ENCODE measurements around the gene PEG3.

Gene PEG3

GRCh38 chr19:56838909-56839651 lies 1.4 kb downstream of the PEG3 start:
- peak; percentile 98 for DNase-seq

DNA sequence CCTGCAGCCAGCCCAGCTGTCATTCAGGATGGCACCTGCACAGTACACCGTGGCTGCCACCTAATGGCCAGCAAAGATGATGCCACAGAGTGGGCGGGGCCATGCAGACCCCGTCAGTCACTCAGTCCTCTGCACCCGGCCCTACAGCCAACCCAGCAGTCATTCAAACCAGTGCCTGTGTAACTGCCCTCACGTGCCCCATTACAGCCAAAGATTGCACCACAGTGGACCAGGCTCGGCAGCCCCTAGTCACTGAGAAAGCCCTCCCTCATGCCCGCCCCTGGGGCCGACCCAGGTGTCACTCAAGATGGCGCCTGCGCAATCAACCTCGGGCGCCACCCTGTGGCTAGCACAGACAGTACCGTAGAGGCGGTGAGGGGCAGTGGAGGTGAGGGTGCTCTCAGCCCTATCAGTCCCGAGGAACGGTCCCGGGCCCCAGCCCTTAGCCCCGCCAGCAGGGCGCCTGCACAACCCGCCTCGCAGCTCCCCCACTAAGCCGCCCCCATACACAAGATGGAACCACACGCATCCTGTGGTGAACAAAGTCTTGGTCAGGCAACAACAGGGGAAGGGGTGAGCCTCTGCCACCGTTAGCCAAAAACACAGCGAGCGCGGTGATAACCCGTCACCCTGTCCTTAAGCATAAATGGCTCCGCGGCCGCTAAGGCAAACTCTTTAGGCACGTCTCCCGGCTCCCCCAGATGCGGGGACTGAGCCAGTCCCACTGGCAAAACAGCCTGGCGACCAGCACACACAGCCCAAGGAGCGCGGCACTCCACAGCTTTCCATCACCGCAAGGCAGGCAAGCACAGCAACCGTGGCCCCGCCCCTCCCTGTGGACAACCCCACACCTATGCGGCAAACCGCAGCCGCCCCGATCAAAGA lies 2.3 kb downstream of the PEG3 start:
- DNase-seq: peak; percentile 79

- DNase-seq: peak; percentile 88
These were observed 3.0 kb downstream of the PEG3 start for GRCh38 chr19:56837492-56838023.

GRCh38 chr19:56837004-56837403 lies 3.5 kb downstream of the PEG3 start:
- peak; percentile 48 for DNase-seq

DNA sequence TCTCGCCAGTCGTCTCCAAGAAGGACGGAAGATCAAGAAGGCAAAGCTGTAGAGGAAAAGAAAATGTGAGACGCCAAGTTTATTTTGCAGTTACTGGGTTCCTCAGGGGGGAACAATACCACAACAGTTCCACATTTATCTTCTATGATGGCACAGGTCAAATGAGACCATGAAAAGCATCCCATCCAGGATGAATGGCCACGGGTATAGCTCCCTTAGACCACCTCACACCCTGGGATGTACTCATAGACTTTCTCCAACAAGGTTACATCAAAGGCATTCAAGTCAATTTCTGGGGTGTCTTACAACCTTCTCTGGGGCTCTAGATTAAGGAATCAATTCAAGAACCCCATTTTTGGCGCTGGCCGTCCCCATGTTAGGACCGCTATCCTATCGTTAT lies 4.5 kb downstream of the PEG3 start:
- no peak for DNase-seq

DNA sequence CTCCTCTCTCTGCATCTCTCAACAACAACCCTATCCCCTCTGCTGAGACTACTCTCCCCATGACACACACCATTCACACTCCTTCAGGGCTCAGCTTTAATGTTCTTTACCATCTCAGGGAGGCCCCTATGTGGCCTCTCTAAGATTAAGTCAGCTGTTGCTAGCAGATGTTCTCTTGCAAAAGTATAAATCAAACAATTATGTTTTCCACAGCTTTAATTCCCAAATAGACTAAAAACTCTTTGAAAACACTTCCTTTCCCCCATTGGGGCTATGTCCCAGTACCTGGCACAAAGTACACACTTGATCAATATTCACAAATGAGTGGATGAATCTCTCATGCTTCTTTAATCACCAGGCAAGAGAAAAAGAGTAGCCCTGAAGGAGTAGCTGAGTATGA lies 5.1 kb downstream of the PEG3 start:
- DNase-seq: no peak

- no peak for DNase-seq
These were observed 5.8 kb downstream of the PEG3 start for GRCh38 chr19:56834564-56835375.

DNA sequence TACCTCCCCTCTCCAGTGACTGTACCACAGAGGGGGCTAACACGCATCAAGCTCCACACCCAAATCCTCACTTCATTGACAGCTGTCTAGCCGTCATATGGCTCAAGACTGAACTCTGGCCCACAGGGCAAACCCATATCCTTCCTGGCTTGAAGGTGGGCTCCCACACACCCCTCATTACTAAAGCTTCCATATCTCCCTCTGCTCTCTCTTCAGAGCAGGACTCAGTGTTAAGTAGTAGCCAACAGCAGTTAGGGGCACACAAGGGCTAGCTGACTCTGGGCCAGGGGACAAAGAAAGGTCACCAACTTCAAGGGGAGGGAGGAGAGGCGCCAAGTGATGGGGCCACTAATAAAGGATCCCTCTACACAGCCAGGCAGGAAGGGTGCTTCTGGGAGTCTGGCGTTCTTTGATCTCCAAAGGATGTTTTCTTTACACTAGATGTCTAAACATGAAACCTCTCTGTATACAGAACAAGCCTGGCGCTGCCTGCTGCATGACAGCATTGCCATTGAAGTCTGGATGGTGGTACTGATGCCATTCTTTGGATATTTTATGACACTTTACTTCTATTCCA lies 8.1 kb downstream of the PEG3 start:
- no peak for DNase-seq

- DNase-seq: no peak
These were observed 9.3 kb downstream of the PEG3 start for GRCh38 chr19:56831255-56831654.

DNA sequence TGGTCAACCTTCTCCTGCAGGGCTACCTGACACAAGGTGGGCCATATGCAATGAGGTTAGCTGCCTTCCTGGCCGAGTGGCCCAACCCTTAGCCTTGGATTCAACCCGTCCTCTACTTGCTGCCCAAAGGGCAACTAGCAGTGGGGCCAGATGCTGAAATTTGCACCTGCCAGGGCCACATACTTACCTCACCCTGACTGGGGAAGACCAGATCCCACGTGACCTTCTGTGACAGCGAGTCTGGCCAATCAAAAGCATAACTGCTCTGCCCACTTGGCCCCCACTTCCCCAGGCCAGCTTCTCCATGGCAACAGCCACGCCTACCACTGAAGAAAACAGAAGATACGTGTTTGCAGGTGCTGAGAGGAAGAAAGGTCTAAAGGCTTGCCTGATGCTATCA lies 10.9 kb downstream of the PEG3 start:
- no peak for DNase-seq

DNA sequence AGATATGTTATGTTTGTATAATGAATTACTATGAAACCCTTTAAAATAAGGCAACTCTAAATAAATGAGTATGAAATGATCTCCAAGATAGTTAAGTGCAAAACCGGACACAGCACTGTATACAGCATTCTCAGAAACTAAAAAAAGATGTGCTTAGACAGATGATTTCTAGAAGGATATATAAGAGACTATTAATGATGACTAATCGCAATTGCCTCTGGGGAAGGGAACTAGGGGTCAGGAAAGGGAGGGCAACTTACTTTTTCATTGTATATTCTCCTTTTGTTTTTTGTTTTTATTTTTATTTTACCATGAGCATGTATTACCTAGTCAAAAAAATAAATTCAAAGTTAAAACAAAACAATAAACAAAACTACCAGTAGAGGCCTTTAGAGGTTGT lies 12.8 kb downstream of the PEG3 start:
- DNase-seq: no peak

DNA sequence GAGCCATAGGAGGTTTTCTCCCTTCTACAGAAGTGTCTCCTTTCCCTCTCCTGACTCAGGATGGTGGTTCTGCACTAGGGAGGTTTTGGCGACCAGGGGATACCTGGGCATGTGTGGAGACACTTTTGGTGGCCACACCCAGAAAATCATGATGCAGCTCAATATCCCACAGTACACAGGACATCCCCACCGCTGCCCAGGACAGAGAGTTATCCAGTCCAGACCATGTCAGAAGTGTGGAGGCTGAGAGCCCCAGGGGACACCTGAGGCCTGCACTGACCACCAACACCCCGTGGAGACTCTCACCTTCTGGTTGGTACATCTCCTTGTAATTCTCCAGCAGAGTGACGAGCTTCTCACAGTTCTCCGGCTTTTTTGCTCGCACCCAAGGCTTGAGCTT lies 16.6 kb downstream of the PEG3 start:
- no peak for DNase-seq

GRCh38 chr19:56823417-56823816 lies 17.1 kb downstream of the PEG3 start:
- DNase-seq: no peak

GRCh38 chr19:56822755-56823154 lies 17.8 kb downstream of the PEG3 start:
- DNase-seq: no peak

- no peak for DNase-seq
These were observed 18.9 kb downstream of the PEG3 start for GRCh38 chr19:56821675-56822074.

DNA sequence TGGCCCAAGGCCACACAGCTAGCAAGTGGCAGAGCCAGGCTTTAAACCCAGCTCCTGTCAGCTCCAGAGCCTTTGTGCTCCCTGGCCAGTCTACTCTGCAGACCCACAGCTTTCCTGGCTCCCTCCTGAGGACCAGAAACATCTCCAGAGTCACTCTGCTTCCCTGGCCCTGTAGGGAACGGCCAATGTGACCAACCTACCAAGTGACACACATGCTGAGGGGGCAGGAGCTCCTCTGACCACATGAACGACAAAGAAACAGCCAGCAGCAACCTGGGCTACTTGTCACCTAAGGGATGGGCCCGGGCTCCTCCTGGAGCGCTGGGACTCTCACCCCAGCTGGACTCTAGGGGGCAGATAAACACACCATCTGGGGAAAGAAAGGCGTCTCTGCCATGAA lies 19.3 kb downstream of the PEG3 start:
- DNase-seq: no peak

DNA sequence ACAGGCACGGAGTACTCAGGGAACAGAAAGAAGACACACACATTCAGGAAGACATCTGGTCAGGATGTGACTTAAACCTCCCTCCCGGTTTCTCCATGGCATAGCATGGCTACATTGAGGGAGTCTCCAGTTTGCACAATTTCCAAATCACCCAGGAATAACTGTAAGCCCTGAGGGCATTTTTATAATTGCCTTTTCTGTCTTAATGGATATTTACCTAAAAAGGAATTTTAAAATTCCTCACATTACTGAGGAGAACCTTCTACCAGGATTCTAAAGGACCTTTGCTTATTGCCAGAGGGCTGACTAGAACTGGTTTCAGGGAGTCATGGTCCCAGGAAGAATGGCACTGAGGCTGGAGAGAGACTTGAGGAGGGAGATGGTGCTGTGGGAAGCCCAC lies 21.4 kb downstream of the PEG3 start:
- DNase-seq: no peak

- DNase-seq: no peak
These were observed 25.9 kb downstream of the PEG3 start for GRCh38 chr19:56814656-56815055.

DNA sequence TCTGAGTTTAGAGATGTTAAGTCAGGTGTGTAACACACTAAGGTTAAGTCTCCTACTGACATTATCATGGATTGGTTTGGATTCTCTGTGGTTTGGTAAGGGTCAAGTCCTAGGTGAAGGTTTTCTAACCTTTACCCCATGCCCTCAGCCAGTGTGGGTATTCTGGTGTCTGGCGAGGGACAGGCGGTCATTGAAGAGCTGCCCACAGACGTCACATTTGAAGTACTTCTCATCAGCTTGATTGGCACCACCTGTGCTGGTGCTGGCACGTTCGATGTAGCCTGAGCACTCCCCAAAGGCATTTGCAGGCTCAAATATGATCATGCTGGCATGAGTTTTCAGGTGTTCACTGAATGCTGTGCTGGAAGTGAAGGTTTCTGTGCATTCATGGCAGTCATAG lies 27.0 kb downstream of the PEG3 start:
- DNase-seq: no peak

- no peak for DNase-seq
These were observed 29.0 kb downstream of the PEG3 start for GRCh38 chr19:56811480-56811879.

DNA sequence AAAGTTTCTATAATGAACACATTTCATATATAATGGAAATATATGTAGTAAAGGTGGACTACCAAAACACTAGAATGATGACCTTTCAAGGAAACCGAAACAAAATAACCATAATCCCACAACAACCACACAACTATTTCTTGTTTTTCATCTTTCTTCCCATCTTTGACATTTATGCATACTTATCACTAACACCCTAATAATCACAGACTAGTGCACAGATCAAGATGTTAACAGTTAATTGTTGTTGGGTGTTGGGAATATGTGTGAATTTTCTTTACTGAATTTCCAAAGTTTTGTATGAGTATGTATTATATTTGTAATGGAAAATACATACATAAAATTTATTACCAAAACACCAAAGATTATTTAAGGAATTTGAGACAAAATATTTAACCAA lies 30.3 kb downstream of the PEG3 start:
- no peak for DNase-seq

- DNase-seq: no peak
These were observed 31.7 kb downstream of the PEG3 start for GRCh38 chr19:56808717-56809392.
